Panc1 (cell line): Measurements from ENCODE around the gene SYCE1L.

Experiments used
- CTCF ChIP-seq: fragments of 450-650 bp; IDR thresholded peaks from 2 replicates; pipeline ENCODE4 v1.5.1; 2017; ENCODE audit warnings: mild to moderate bottlenecking
- REST ChIP-seq, 2 experiments: IDR thresholded peaks; 2 replicates each; pipeline ENCODE4 v1.6.1; 2011 to 2012; ENCODE audit warnings: low read depth in 2 of 2, control low read depth in 1 of 2, low read length in 1 of 2, mild to moderate bottlenecking in 1 of 2, moderate library complexity in 1 of 2; ENCODE audit not compliant: insufficient read depth in 1 of 2
- SIN3A ChIP-seq: IDR thresholded peaks from 2 replicates; pipeline ENCODE4 v1.6.1; 2012; ENCODE audit warnings: low read depth, mild to moderate bottlenecking, low read length, moderate library complexity, borderline replicate concordance; ENCODE audit not compliant: insufficient read depth

GRCh38 chr16:77168901-77169300 lies 30.3 kb upstream of the SYCE1L start:
- no peak for TF ChIP-seq CTCF
- no peak for TF ChIP-seq SIN3A
- no peak for TF ChIP-seq REST (IDR thresholded peaks at IDR 0.05; ENCODE audit: insufficient read depth in 1 of 2, low read depth in 2 of 2, low read length in 1 of 2)
